HUDEP-2 (cell line): ENCODE measurements around the gene MMP8.

Experiments used
- DNase-seq, 76 experiments: peaks; one replicate each; lab custom pipeline; 2025; ENCODE audit not compliant: unreplicated experiment in 76 of 76; lab: John Stamatoyannopoulos, UW

Gene MMP8

GRCh38 chr11:102662607-102663006 lies 62.1 kb downstream of the MMP8 start:
- DNase-seq: no peak
